ENCODE results near the gene FAM76A.

GRCh38 chr1:27726173-27727044, 648 bp downstream of the FAM76A start:
- TF ChIP-seq POLR2A (IDR thresholded peaks at IDR 0.05) (no peak), CTCF (IDR thresholded peaks at IDR 0.05 in 8 of 11, conservative IDR thresholded peaks at IDR 0.05 in 3 of 11) (peak in 1 of 11 experiments; percentile 11)

Data from spleen (tissue), 7 donors.